H1 (cell line): Measurements from ENCODE around the gene CAMKMT. TPM values are rescaled to one million over a fixed set of nuclear protein-coding genes. Genes with fewer than 3 reads are reported as not detected.

ENCODE experiments used
- CTCF ChIA-PET: fragments of 300-600 bp; sonication (Branson Sonifier 250); formaldehyde crosslinking; loops from one replicate; lab custom pipeline; 2021; ENCODE audit not compliant: partially characterized antibody; lab: Charles Lee
- POLR2A ChIA-PET: fragments of 300-600 bp; sonication (Branson Sonifier 250); formaldehyde crosslinking; loops from one replicate; lab custom pipeline; 2021; ENCODE audit warnings: inconsistent platforms; ENCODE audit not compliant: partially characterized antibody; lab: Charles Lee
- DNase-seq, 2 experiments: peaks; one replicate each; pipeline versions ENCODE4 v3.0.0 to v3.0.0-alpha.2; 2010 to 2022; ENCODE audit warnings: low spot score in 2 of 2, low read depth in 1 of 2, mixed read lengths in 1 of 2
- FAIRE-seq: peaks from 2 replicates; lab custom pipeline; 2011; peaks lifted over from hg19 to GRCh38; lab: Jason Lieb, UNC
- H2AFZ ChIP-seq: 2 replicates; pipeline ENCODE4 v1.8.1; 2012; ENCODE audit warnings: low read length, inconsistent platforms
- H2AK5ac ChIP-seq: 2 replicates; pipeline ENCODE4 v1.6.1; 2013; ENCODE audit warnings: low read depth, low read length
- H2BK120ac ChIP-seq: replicated peaks from 2 replicates; pipeline ENCODE3; 2013; ENCODE audit warnings: low read depth, low read length, inconsistent platforms
- H2BK12ac ChIP-seq: 2 replicates; pipeline ENCODE4 v1.6.1; 2013; ENCODE audit warnings: low read depth, low read length
- H2BK15ac ChIP-seq: 2 replicates; pipeline ENCODE4 v1.6.1; 2013; ENCODE audit warnings: low read length
- H2BK20ac ChIP-seq: 2 replicates; pipeline ENCODE4 v1.6.1; 2013; ENCODE audit warnings: low read length
- H2BK5ac ChIP-seq: 2 replicates; pipeline ENCODE4 v1.6.1; 2013; ENCODE audit warnings: low read depth, low read length
- H3K14ac ChIP-seq: 2 replicates; pipeline ENCODE4 v1.6.1; 2013; ENCODE audit warnings: inconsistent platforms; ENCODE audit not compliant: insufficient read length
- H3K18ac ChIP-seq: 2 replicates; pipeline ENCODE4 v1.6.1; 2013; ENCODE audit warnings: low read length; ENCODE audit errors: extremely low read depth
- H3K23ac ChIP-seq: 2 replicates; pipeline ENCODE4 v1.6.1; 2013; ENCODE audit warnings: inconsistent platforms; ENCODE audit not compliant: insufficient read length
- H3K23me2 ChIP-seq: 2 replicates; pipeline ENCODE4 v1.6.1; 2013; ENCODE audit warnings: low read depth, low read length
- H3K27ac ChIP-seq: 2 replicates; pipeline ENCODE4 v1.6.1; 2011; ENCODE audit warnings: low read depth, low read length, inconsistent platforms
- H3K27me3 ChIP-seq, 4 experiments: replicated peaks in 1 of 4; 1 replicate in 1 of 4; 2 replicates in 3 of 4; pipeline versions ENCODE4 v1.6.1 to v1.8.1; 2011 to 2013; ENCODE audit warnings: low read length in 3 of 4, mild to moderate bottlenecking in 3 of 4, inconsistent platforms in 2 of 4, mixed read lengths in 2 of 4, moderate library complexity in 1 of 4; ENCODE audit not compliant: control insufficient read depth in 3 of 4, insufficient read depth in 3 of 4; ENCODE audit errors: extremely low read depth in 1 of 4
- H3K36me3 ChIP-seq, 4 experiments: 2 replicates each; pipeline versions ENCODE4 v1.6.1 to v1.8.1; 2011 to 2013; ENCODE audit warnings: mild to moderate bottlenecking in 4 of 4, low read length in 3 of 4, moderate library complexity in 2 of 4, control low read depth in 1 of 4, inconsistent platforms in 1 of 4; ENCODE audit not compliant: insufficient read depth in 4 of 4, control insufficient read depth in 2 of 4
- H3K4ac ChIP-seq: replicated peaks from 2 replicates; pipeline ENCODE3; 2013; ENCODE audit warnings: low read length, low read depth, mixed read lengths, inconsistent platforms; ENCODE audit not compliant: insufficient read length
- H3K4me1 ChIP-seq, 4 experiments: replicated peaks in 1 of 4; 1 replicate in 1 of 4; 2 replicates in 3 of 4; pipeline versions ENCODE4 v1.6.1 to v1.8.1; 2011 to 2013; ENCODE audit warnings: low read length in 3 of 4, inconsistent platforms in 2 of 4, mixed read lengths in 1 of 4; ENCODE audit not compliant: insufficient read depth in 4 of 4, control insufficient read depth in 3 of 4
- H3K4me2 ChIP-seq, 2 experiments: 2 replicates each; pipeline versions ENCODE4 v1.6.1 to v1.8.1; 2011 to 2013; ENCODE audit warnings: low read depth in 2 of 2, low read length in 2 of 2, control low read depth in 1 of 2, inconsistent platforms in 1 of 2, mild to moderate bottlenecking in 1 of 2; ENCODE audit not compliant: insufficient read depth in 1 of 2
- H3K4me3 ChIP-seq, 4 experiments: fragments of 200-600, 300-600 bp in 1 of 4; sonication (generic), shearing (Covaris generic), sonication (Bioruptor Twin) in 1 of 4; 2 replicates each; pipeline versions ENCODE4 v1.5.1 to v1.8.1; 2011 to 2016; ENCODE audit warnings: low read length in 4 of 4, low read depth in 3 of 4, control low read depth in 2 of 4, inconsistent platforms in 2 of 4, mild to moderate bottlenecking in 2 of 4, mixed read lengths in 1 of 4, moderate library complexity in 1 of 4; ENCODE audit not compliant: insufficient read depth in 2 of 4; ENCODE audit errors: extremely low read depth in 1 of 4
- H3K56ac ChIP-seq: replicated peaks from 2 replicates; pipeline ENCODE3; 2013; ENCODE audit warnings: low read depth, mild to moderate bottlenecking, mixed read lengths, low read length, inconsistent platforms; ENCODE audit not compliant: insufficient read length
- H3K79me1 ChIP-seq: 2 replicates; pipeline ENCODE4 v1.6.1; 2013; ENCODE audit warnings: low read depth, low read length, control low read depth
- H3K79me2 ChIP-seq, 2 experiments: 2 replicates each; pipeline versions ENCODE4 v1.6.1 to v1.8.1; 2012 to 2013; ENCODE audit warnings: low read length in 2 of 2, mild to moderate bottlenecking in 2 of 2, inconsistent platforms in 1 of 2; ENCODE audit not compliant: insufficient read depth in 2 of 2, control insufficient read depth in 1 of 2
- H3K9ac ChIP-seq, 4 experiments: replicated peaks in 1 of 4; 1 replicate in 1 of 4; 2 replicates in 3 of 4; pipeline versions ENCODE4 v1.6.1 to v1.8.1; 2011 to 2013; ENCODE audit warnings: low read depth in 3 of 4, low read length in 3 of 4, control low read depth in 2 of 4, mild to moderate bottlenecking in 2 of 4, moderate library complexity in 2 of 4, inconsistent platforms in 1 of 4; ENCODE audit errors: extremely low read depth in 1 of 4
- H3K9me3 ChIP-seq, 2 experiments: 2 replicates each; pipeline versions ENCODE4 v1.6.1 to v1.8.1; 2012 to 2013; ENCODE audit warnings: mild to moderate bottlenecking in 2 of 2, moderate library complexity in 2 of 2, control low read depth in 1 of 2, inconsistent platforms in 1 of 2, low read depth in 1 of 2, low read length in 1 of 2, mixed read lengths in 1 of 2; ENCODE audit not compliant: insufficient read depth in 2 of 2
- H4K20me1 ChIP-seq, 2 experiments: replicated peaks in 1 of 2; 2 replicates each; pipeline versions ENCODE3 to v1.8.1; 2011 to 2013; ENCODE audit warnings: inconsistent platforms in 2 of 2, low read length in 2 of 2, mild to moderate bottlenecking in 1 of 2; ENCODE audit not compliant: insufficient read depth in 2 of 2, control insufficient read depth in 1 of 2
- H4K5ac ChIP-seq: 2 replicates; pipeline ENCODE4 v1.6.1; 2013; ENCODE audit warnings: low read length, low read depth, mixed read lengths, inconsistent platforms; ENCODE audit not compliant: insufficient read length
- H4K8ac ChIP-seq: 2 replicates; pipeline ENCODE4 v1.8.0; 2013; ENCODE audit warnings: mild to moderate bottlenecking, moderate library complexity, low read length, inconsistent platforms; ENCODE audit not compliant: insufficient read depth; ENCODE audit errors: extremely low read depth
- H4K91ac ChIP-seq: replicated peaks from 2 replicates; pipeline ENCODE3; 2013; ENCODE audit warnings: low read length, mixed read lengths, inconsistent platforms; ENCODE audit not compliant: insufficient read length
- ATF3 ChIP-seq: IDR thresholded peaks from 2 replicates; pipeline ENCODE4 v1.6.1; 2011; ENCODE audit warnings: low read depth, mild to moderate bottlenecking, low read length; ENCODE audit not compliant: insufficient read depth
- EP300 ChIP-seq, 2 experiments: IDR thresholded peaks; 1 replicate in 1 of 2; 2 replicates in 1 of 2; pipeline ENCODE4 v1.6.1; 2011 to 2012; ENCODE audit warnings: low read depth in 2 of 2, low read length in 2 of 2, mild to moderate bottlenecking in 2 of 2, borderline replicate concordance in 1 of 2, inconsistent platforms in 1 of 2, moderate library complexity in 1 of 2
- RXRA ChIP-seq: IDR thresholded peaks from 2 replicates; pipeline ENCODE4 v1.6.1; 2011; ENCODE audit warnings: low read depth, mild to moderate bottlenecking, low read length, moderate library complexity; ENCODE audit not compliant: insufficient read depth
- WGBS, 2 experiments: shearing (Covaris generic) in 1 of 2; methylation state at CpG; one replicate each; pipeline versions ENCODE4 v1.1.6 to v1.1.7; 2013 to 2015; ENCODE audit warnings: low lambda C conversion rate in 2 of 2, mixed read lengths in 2 of 2, inconsistent platforms in 1 of 2, low coverage in 1 of 2, missing lambda C conversion rate in 1 of 2; ENCODE audit not compliant: insufficient replicate concordance in 2 of 2, insufficient coverage in 1 of 2, insufficient read length in 1 of 2; ENCODE audit errors: extremely low coverage in 1 of 2, missing lambda C conversion rate in 1 of 2; 5-methylcytosine and 5-hydroxymethylcytosine counted together
- polyA plus RNA-seq, 7 experiments: library from polyadenylated mRNA; depleted of rRNA in 3 of 7; stranded (reverse) in 5 of 7; unstranded in 2 of 7; fragments of >200 nt in 5 of 7; fragments of 200-250 nt in 2 of 7; gene quantifications; 1 replicate in 5 of 7; 2 replicates in 1 of 7; 4 replicates in 1 of 7; pipeline versions ENCODE4 v1.2.1 to v1.2.3, GENCODE V29; 2011 to 2013; ENCODE audit warnings: missing spikeins in 2 of 7, mixed read lengths in 2 of 7
- total RNA-seq: library from RNA; stranded (reverse); fragmentation: NEBNext Ultra II Directional; extraction: Animal tissue kit (Norgen Biotek cat#: 25700); gene quantifications from 2 replicates; pipeline ENCODE4 v1.2.1, GENCODE V29; 2021

CAMKMT gene
- total and polyA plus RNA-seq, 2 of the 8 experiments (the other 6 are each of a cell fraction or from before 2014, with no cell fraction given) = 14.7 to 22.4 TPM

GRCh38 chr2:44786045-44786816 lies 424.5 kb downstream of the CAMKMT start:
- H3K4me3 ChIP-seq = no peak overlapping the region
- no peak overlapping the region for H3K18ac ChIP-seq
- no peak overlapping the region for H4K5ac ChIP-seq
- 0 out of 2 replicates have a peak overlapping the region, but pooled peaks have one; percentile 25 for H2BK20ac ChIP-seq
- H3K14ac ChIP-seq = no peak overlapping the region
- ChIA-PET CTCF (interaction anchor here (0.6 to 1.2 kb wide), 3 partner anchors 16 to 170 kb away, joined by 3 read pairs; no protein-coding TSS in a partner anchor), POLR2A (interaction anchor here (1.1 to 7.7 kb wide), 2 partner anchors 9 to 16 kb away, joined by 3 to 84 read pairs; no protein-coding TSS in a partner anchor)
- H3K56ac ChIP-seq = no peak overlapping the region
- peaks cover 0 to 3% (median 0%) of the 10 kb centered on the region in 4 experiments; a peak in 3 of 7 replicates for H3K27me3 ChIP-seq
- H3K36me3 ChIP-seq = no peaks in the 10 kb centered on the region; a peak in 1 of 8 replicates
- H3K79me2 ChIP-seq = no peaks in the 10 kb centered on the region
- 0 out of 2 replicates have a peak overlapping the region, but pooled peaks have one; percentile 93 for H2BK15ac ChIP-seq
- H2AK5ac ChIP-seq = no peak overlapping the region
- no peak for FAIRE-seq
- H4K20me1 ChIP-seq = no peaks in the 10 kb centered on the region
- no peak overlapping the region for H2BK5ac ChIP-seq
- DNase-seq = peak in 1 of 2 experiments; percentile 35
- H2AFZ ChIP-seq = no peak overlapping the region
- 96% methylated on average over 7 of the region's 7 CpGs; no CpG with 5 or more reads in 1 of the 2 experiments for WGBS, 2 experiments
- no peak overlapping the region for H3K23ac ChIP-seq
- no peak overlapping the region for H2BK120ac ChIP-seq
- no peak overlapping the region for H4K91ac ChIP-seq
- H2BK12ac ChIP-seq = no peak overlapping the region
- H3K4ac ChIP-seq = no peak overlapping the region
- peaks cover 6 to 18% (median 13%) of the 10 kb centered on the region in 4 experiments for H3K4me1 ChIP-seq
- no peaks in the 10 kb centered on the region for H3K79me1 ChIP-seq
- H3K27ac ChIP-seq = no peak overlapping the region
- H3K23me2 ChIP-seq = no peaks in the 10 kb centered on the region; the same call in 1 of the 2 replicates
- H3K9me3 ChIP-seq = 0 out of 4 replicates have a peak, but pooled peaks cover 0 to under 1% of the 10 kb centered on the region in 2 experiments
- no peak overlapping the region for H4K8ac ChIP-seq
- no peak overlapping the region for H3K4me2 ChIP-seq
- no peak overlapping the region for H3K9ac ChIP-seq
- no peak for TF ChIP-seq EP300 (IDR thresholded peaks at IDR 0.05; ENCODE audit: borderline replicate concordance in 1 of 2, low read depth in 2 of 2, low read length in 2 of 2)
- no peak for TF ChIP-seq ATF3
- TF ChIP-seq RXRA = no peak
